Measurements from ENCODE around the gene CDKAL1. TPM values are rescaled to one million over a fixed set of nuclear protein-coding genes. Genes with fewer than 3 reads are reported as not detected.

CDKAL1 gene
- total and polyA plus RNA-seq, 2 donors (not counting 3 experiments of a cell fraction or from before 2014, with no cell fraction given) = 6.1 to 20.5 TPM

DNA sequence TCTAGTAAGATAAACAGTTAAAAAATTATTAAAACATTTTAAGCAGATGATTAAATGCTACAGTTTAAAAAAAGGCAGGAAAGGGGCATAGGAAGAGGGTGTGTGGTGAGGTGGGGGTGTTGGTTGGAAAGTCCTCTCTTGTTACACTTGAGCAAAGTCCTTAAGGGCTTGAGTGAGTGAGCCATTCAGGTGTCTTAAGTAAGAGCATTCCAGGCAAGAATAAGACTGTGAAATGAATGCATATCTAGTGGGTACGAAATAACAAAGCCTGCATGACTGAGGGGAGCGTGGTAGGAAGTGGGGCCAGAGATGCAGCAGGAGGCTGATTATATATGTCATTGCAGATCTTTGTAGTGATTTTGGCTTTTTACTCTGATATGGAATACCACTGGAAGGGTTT, 5.1 kb downstream of the CDKAL1 start:
- BruUV-seq (replicated peaks) = no TSS peak
- no peak for DNase-seq (ENCODE audit: low read depth, low spot score)
- no peak for FAIRE-seq

More for the DNA sequence above, 5.1 kb downstream of the CDKAL1 start:
- H3K4me2 ChIP-seq (ENCODE audit: insufficient read depth, low read length) = no peak overlapping the region
- no peaks in the 10 kb centered on the region for H3K27me3 ChIP-seq (ENCODE audit: control insufficient read depth in 2 of 2, insufficient read depth in 2 of 2, low read length in 2 of 2)
- no peak overlapping the region for H2AFZ ChIP-seq (ENCODE audit: low read depth, low read length)
- no peak overlapping the region for H3K27ac ChIP-seq (ENCODE audit: insufficient read depth, low read depth, low read length)
- dilution Hi-C loops (cut with MboI; ENCODE audit: extremely low pct_ligation_motif_present, low sequenced_read_pairs) (no loop called here), intact Hi-C loops (cut with micrococcal nuclease) (no loop called here)
- TF ChIP-seq FOS (IDR thresholded peaks at IDR 0.05; ENCODE audit: borderline replicate concordance, insufficient read depth, low read length) = no peak
- TF ChIP-seq JUN (IDR thresholded peaks at IDR 0.05; ENCODE audit: borderline replicate concordance, insufficient read depth, insufficient read length, low read depth) = no peak
- no peak for TF ChIP-seq POLR2AphosphoS5 (IDR thresholded peaks at IDR 0.05; ENCODE audit: insufficient read depth, low read depth, low read length)
- no peak for TF ChIP-seq EZH2 (IDR thresholded peaks at IDR 0.05; ENCODE audit: borderline replicate concordance, low read depth, low read length, severe bottlenecking)
- TF ChIP-seq, protein P1, sequence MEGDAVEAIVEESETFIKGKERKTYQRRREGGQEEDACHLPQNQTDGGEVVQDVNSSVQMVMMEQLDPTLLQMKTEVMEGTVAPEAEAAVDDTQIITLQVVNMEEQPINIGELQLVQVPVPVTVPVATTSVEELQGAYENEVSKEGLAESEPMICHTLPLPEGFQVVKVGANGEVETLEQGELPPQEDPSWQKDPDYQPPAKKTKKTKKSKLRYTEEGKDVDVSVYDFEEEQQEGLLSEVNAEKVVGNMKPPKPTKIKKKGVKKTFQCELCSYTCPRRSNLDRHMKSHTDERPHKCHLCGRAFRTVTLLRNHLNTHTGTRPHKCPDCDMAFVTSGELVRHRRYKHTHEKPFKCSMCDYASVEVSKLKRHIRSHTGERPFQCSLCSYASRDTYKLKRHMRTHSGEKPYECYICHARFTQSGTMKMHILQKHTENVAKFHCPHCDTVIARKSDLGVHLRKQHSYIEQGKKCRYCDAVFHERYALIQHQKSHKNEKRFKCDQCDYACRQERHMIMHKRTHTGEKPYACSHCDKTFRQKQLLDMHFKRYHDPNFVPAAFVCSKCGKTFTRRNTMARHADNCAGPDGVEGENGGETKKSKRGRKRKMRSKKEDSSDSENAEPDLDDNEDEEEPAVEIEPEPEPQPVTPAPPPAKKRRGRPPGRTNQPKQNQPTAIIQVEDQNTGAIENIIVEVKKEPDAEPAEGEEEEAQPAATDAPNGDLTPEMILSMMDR (IDR thresholded peaks at IDR 0.05; ENCODE audit: extremely low read depth in 1 of 2, insufficient read depth in 1 of 2, low read depth in 1 of 2, low read length in 2 of 2) = no peak
- TF ChIP-seq GATA2 (IDR thresholded peaks at IDR 0.05; ENCODE audit: insufficient read depth, insufficient read length, low read depth, low read length) = no peak
- no peak for TF ChIP-seq MYC (IDR thresholded peaks at IDR 0.05; ENCODE audit: low read depth, low read length)
- TF ChIP-seq, protein P2, sequence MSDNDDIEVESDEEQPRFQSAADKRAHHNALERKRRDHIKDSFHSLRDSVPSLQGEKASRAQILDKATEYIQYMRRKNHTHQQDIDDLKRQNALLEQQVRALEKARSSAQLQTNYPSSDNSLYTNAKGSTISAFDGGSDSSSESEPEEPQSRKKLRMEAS (IDR thresholded peaks at IDR 0.05; ENCODE audit: insufficient read depth, insufficient read length) = no peak
- TF ChIP-seq POLR2A (IDR thresholded peaks at IDR 0.05; ENCODE audit: low read depth, low read length) = no peak
- peaks cover 15% of the 10 kb centered on the region for H3K4me1 ChIP-seq (ENCODE audit: control insufficient read depth, extremely low read depth, insufficient read depth, low read length)
- POLR2A ChIA-PET = no interaction called here
- no peaks in the 10 kb centered on the region for H3K9me3 ChIP-seq (replicated peaks; ENCODE audit: control insufficient read depth, insufficient read depth, low read length)
- no peak overlapping the region for H3K4me3 ChIP-seq (replicated peaks in 1 of 3; ENCODE audit: insufficient read depth in 1 of 3, low read depth in 1 of 3, low read length in 3 of 3)
- no peaks in the 10 kb centered on the region for H4K20me1 ChIP-seq (replicated peaks; ENCODE audit: control insufficient read depth, extremely low read depth, insufficient read depth, low read length)
- no peaks in the 10 kb centered on the region for H3K9me1 ChIP-seq (replicated peaks; ENCODE audit: control insufficient read depth, extremely low read depth, insufficient read depth, low read length)
- no peaks in the 10 kb centered on the region for H3K36me3 ChIP-seq (ENCODE audit: control insufficient read depth in 2 of 2, extremely low read depth in 1 of 2, insufficient read depth in 2 of 2, low read length in 2 of 2)
- peaks cover 57% of the 10 kb centered on the region for H3K79me2 ChIP-seq (ENCODE audit: control insufficient read depth, insufficient read depth, low read length)
- H3K9ac ChIP-seq (replicated peaks; ENCODE audit: extremely low read depth, insufficient read depth, low read length) = no peak overlapping the region
- CTCF ChIA-PET = no interaction called here
